HepG2 (cell line): ENCODE results near the gene ZNF474. TPM values are rescaled to one million over a fixed set of nuclear protein-coding genes. Genes with fewer than 3 reads are reported as not detected.

ENCODE experiments used
- ATAC-seq: fragments of 200-7000 bp; cut with Tn5 transposase; 3 replicates; pipeline ENCODE4 v1.9.1; 2020; ENCODE audit warnings: mild to moderate bottlenecking, moderate library complexity
- BruUV-seq: library from RNA; stranded (reverse); fragments of 400-500 nt; replicated peaks from 2 replicates; lab custom pipeline; 2021; lab: Mats Ljungman, UMichigan
- CTCF ChIA-PET: fragments of 300-600 bp; formaldehyde crosslinking; extraction: SDS; loops from one replicate; lab custom pipeline; 2021; ENCODE audit warnings: low total read pairs, inconsistent platforms, low intra/inter-chr PET ratio; lab: Yijun Ruan, JAX
- POLR2A ChIA-PET: fragments of 350-600 bp; sonication (Branson Sonifier 250); formaldehyde crosslinking; loops from one replicate; lab custom pipeline; 2020; ENCODE audit warnings: antibody characterized with exemption, inconsistent platforms; lab: Yijun Ruan, JAX
- DNase-seq: peaks from one replicate; pipeline ENCODE4 v3.0.0-alpha.2; 2015; ENCODE audit warnings: low spot score
- FAIRE-seq: peaks from 3 replicates; lab custom pipeline; 2011; peaks lifted over from hg19 to GRCh38; lab: Jason Lieb, UNC
- H2AFZ ChIP-seq: one replicate; pipeline ENCODE4 v1.6.1; 2011; ENCODE audit warnings: low read length, inconsistent platforms
- H3K27ac ChIP-seq: fragments of 300-600 bp; 3 replicates; pipeline ENCODE4 v1.8.0; 2011; ENCODE audit warnings: mixed run types, mild to moderate bottlenecking, mixed read lengths, low read length, inconsistent platforms; ENCODE audit not compliant: insufficient read depth; ENCODE audit errors: extremely low read length
- H3K27me3 ChIP-seq, 2 experiments: fragments of 200-600 bp in 1 of 2; 2 replicates in 1 of 2; 3 replicates in 1 of 2; pipeline versions ENCODE4 v1.6.0 to v1.8.0; 2011; ENCODE audit warnings: low read length in 2 of 2, mild to moderate bottlenecking in 2 of 2, moderate library complexity in 2 of 2, inconsistent platforms in 1 of 2; ENCODE audit not compliant: insufficient read depth in 2 of 2, control insufficient read depth in 1 of 2
- H3K36me3 ChIP-seq, 2 experiments: fragments of 200-600 bp in 1 of 2; replicated peaks in 1 of 2; 2 replicates in 1 of 2; 3 replicates in 1 of 2; pipeline versions ENCODE4 v1.5.1 to v1.8.0; 2011; ENCODE audit warnings: low read length in 2 of 2, inconsistent platforms in 1 of 2; ENCODE audit not compliant: insufficient read depth in 2 of 2, control insufficient read depth in 1 of 2
- H3K4me1 ChIP-seq: 2 replicates; pipeline ENCODE4 v1.5.1; 2012; ENCODE audit warnings: low read length, inconsistent platforms; ENCODE audit not compliant: insufficient read depth
- H3K4me2 ChIP-seq: 2 replicates; pipeline ENCODE4 v1.6.0; 2011; ENCODE audit warnings: low read depth, low read length, inconsistent platforms
- H3K4me3 ChIP-seq, 3 experiments: fragments of 200-600 bp in 1 of 3; sonication (generic), shearing (Covaris generic) in 1 of 3; replicated peaks in 1 of 3; 2 replicates each; pipeline ENCODE4 v1.5.1; 2011 to 2016; ENCODE audit warnings: low read length in 3 of 3, inconsistent platforms in 2 of 3, low read depth in 2 of 3, mild to moderate bottlenecking in 2 of 3, control low read depth in 1 of 3, mixed read lengths in 1 of 3; ENCODE audit not compliant: insufficient read depth in 1 of 3
- H3K79me2 ChIP-seq: one replicate; pipeline ENCODE4 v1.6.1; 2011; ENCODE audit warnings: low read length, inconsistent platforms; ENCODE audit not compliant: insufficient read depth
- H3K9ac ChIP-seq: 2 replicates; pipeline ENCODE4 v1.6.0; 2011; ENCODE audit warnings: mild to moderate bottlenecking, low read depth, low read length, inconsistent platforms; ENCODE audit not compliant: insufficient read depth
- H3K9me3 ChIP-seq: 2 replicates; pipeline ENCODE4 v1.5.1; 2012; ENCODE audit warnings: mild to moderate bottlenecking, low read length
- H4K20me1 ChIP-seq: 2 replicates; pipeline ENCODE4 v1.6.0; 2011; ENCODE audit warnings: inconsistent platforms, mild to moderate bottlenecking, low read length, moderate library complexity; ENCODE audit not compliant: insufficient read depth
- CBX5 ChIP-seq: sonication (generic); formaldehyde crosslinking; IDR thresholded peaks from 2 replicates; pipeline ENCODE4 v1.4.0; 2020; ENCODE audit warnings: missing genetic modification reagents, borderline replicate concordance
- CENPBD1 ChIP-seq: sonication (generic); formaldehyde crosslinking; IDR thresholded peaks from 2 replicates; pipeline ENCODE4 v1.8.0; 2022; ENCODE audit warnings: missing genetic modification reagents, low read depth, mild to moderate bottlenecking, borderline replicate concordance
- CREBL2 ChIP-seq: sonication (generic); formaldehyde crosslinking; IDR thresholded peaks from 2 replicates; pipeline ENCODE4 v1.8.1; 2023; ENCODE audit warnings: missing genetic modification reagents, mild to moderate bottlenecking, borderline replicate concordance
- IRX3 ChIP-seq: sonication (generic); formaldehyde crosslinking; IDR thresholded peaks from 2 replicates; pipeline ENCODE4 v1.8.1; 2023; ENCODE audit warnings: mild to moderate bottlenecking, low read depth, missing genetic modification reagents, borderline replicate concordance
- KAT2B ChIP-seq: fragments of 150-350 bp; IDR thresholded peaks from 2 replicates; pipeline ENCODE4 v1.6.1; 2014; ENCODE audit warnings: low read depth, low read length, borderline replicate concordance
- KLF9 ChIP-seq: IDR thresholded peaks from 2 replicates; pipeline ENCODE4 v1.6.1; 2016; ENCODE audit warnings: low read depth
- MED8 ChIP-seq: sonication (generic); formaldehyde crosslinking; IDR thresholded peaks from 2 replicates; pipeline ENCODE4 v1.8.1; 2023; ENCODE audit warnings: mild to moderate bottlenecking, missing genetic modification reagents; ENCODE audit not compliant: insufficient replicate concordance
- MLXIP ChIP-seq: sonication (generic); formaldehyde crosslinking; IDR thresholded peaks from 2 replicates; pipeline ENCODE4 v1.9.0; 2021; ENCODE audit warnings: missing genetic modification reagents, borderline replicate concordance
- NR0B2 ChIP-seq: sonication (generic); formaldehyde crosslinking; IDR thresholded peaks from 2 replicates; pipeline ENCODE4 v1.4.0; 2020; ENCODE audit warnings: mild to moderate bottlenecking, missing genetic modification reagents
- SRF ChIP-seq: IDR thresholded peaks from 2 replicates; pipeline ENCODE4 v1.6.1; 2011; ENCODE audit warnings: mild to moderate bottlenecking, low read depth, low read length, moderate library complexity
- ZBTB46 ChIP-seq: sonication (generic); formaldehyde crosslinking; IDR thresholded peaks from 2 replicates; pipeline ENCODE4 v1.4.0; 2020; ENCODE audit warnings: mild to moderate bottlenecking, missing genetic modification reagents, borderline replicate concordance
- ZNF329 ChIP-seq: sonication (generic); formaldehyde crosslinking; IDR thresholded peaks from 2 replicates; pipeline ENCODE4 v1.9.0; 2021; ENCODE audit warnings: low read depth, mild to moderate bottlenecking, missing genetic modification reagents
- WGBS: methylation state at CpG from one replicate; pipeline ENCODE4 v1.1.6; 2017; ENCODE audit warnings: low lambda C conversion rate; 5-methylcytosine and 5-hydroxymethylcytosine counted together
- in situ Hi-C: cut with HindIII; loops from 2 replicates; pipeline ENCODE4 v1.10.0; 2017; ENCODE audit warnings: low pct_unique_long_range_greater_than_20kb; ENCODE audit not compliant: extremely low pct_ligation_motif_present
- intact Hi-C: fragments of 100-400 bp; cut with micrococcal nuclease; formaldehyde crosslinking; loops from one replicate; pipeline ENCODE4 v1.10.0; 2022; ENCODE audit not compliant: unreplicated experiment
- polyA plus RNA-seq, 8 experiments: library from polyadenylated mRNA; depleted of rRNA in 3 of 8; stranded (reverse) in 7 of 8; unstranded in 1 of 8; fragments of >200 nt; fragmentation: Illumina TruSeq in 4 of 8; extraction: Trizol in 4 of 8; gene quantifications; 2 replicates each; pipeline versions ENCODE4 v1.2.1 to v1.2.3, GENCODE V29; 2011 to 2016; ENCODE audit warnings: low read depth in 4 of 8, missing spikeins in 1 of 8, mixed read lengths in 1 of 8; ENCODE audit not compliant: insufficient read depth in 1 of 8
- total RNA-seq, 5 experiments: library from RNA; depleted of rRNA; stranded (reverse); fragments of >200 nt; fragmentation: Illumina TruSeq; extraction: Trizol; gene quantifications; 2 replicates each; pipeline ENCODE4 v1.2.3, GENCODE V29; 2016; ENCODE audit warnings: low read depth in 1 of 5

Gene ZNF474
- total and polyA plus RNA-seq, 2 of the 13 experiments (the other 11 are each of a cell fraction or from before 2014, with no cell fraction given) = 0.07 TPM; not detected in 1

- in situ Hi-C loops = no loop called here
- H4K20me1 ChIP-seq = no peaks in the 10 kb centered on the region
- DNase-seq = no peak
- no peaks in the 10 kb centered on the region for H3K27me3 ChIP-seq
- no peak for ATAC-seq
- no peaks in the 10 kb centered on the region for H3K36me3 ChIP-seq
- intact Hi-C loops = no loop called here
- no peak overlapping the region for H3K4me3 ChIP-seq
- WGBS = 5% methylated on average over 1 of the region's 1 CpG
- FAIRE-seq = no peak
- no peaks in the 10 kb centered on the region for H3K79me2 ChIP-seq
- TF ChIP-seq IRX3 (CRISPR knock-in tag) (no peak), SRF (no peak), CREBL2 (no peak), CENPBD1 (CRISPR knock-in tag) (no peak), NR0B2 (CRISPR knock-in tag) (no peak), MED8 (no peak), KLF9 (CRISPR knock-in tag) (no peak), ZNF329 (no peak), ZBTB46 (CRISPR knock-in tag) (no peak), MLXIP (CRISPR knock-in tag) (no peak), CBX5 (CRISPR knock-in tag) (no peak), KAT2B (no peak)
- TF ChIP-seq, all 625 proteins: peak for 0
- Histone ChIP-seq H2AFZ (no peak overlapping the region), H3K27ac (no peak overlapping the region), H3K9me3 (no peaks in the 10 kb centered on the region), H3K4me1 (no peaks in the 10 kb centered on the region), H3K4me2 (no peak overlapping the region), H3K9ac (no peak overlapping the region)
- POLR2A ChIA-PET = no interaction called here
- CTCF ChIA-PET = no interaction called here
- BruUV-seq = no TSS peak
Observed at GRCh38 chr5:122141751-122142150, 12.4 kb downstream of the ZNF474 start.
